Naive thymus-derived CD8-positive, alpha-beta T cell (primary cell): ENCODE results near the gene MEGF11. TPM values are rescaled to one million over a fixed set of nuclear protein-coding genes. Genes with fewer than 3 reads are reported as not detected.
A peak's percentile ranks its signal among the peaks of the same experiment; 100 is the strongest.

Experiments
- ATAC-seq, 2 donors: fragments of 150-1000 bp; cut with Tn5 transposase in 1 of 2; sonication (Bioruptor Pico), chemical (Tn5 transposase) in 1 of 2; 1 replicate in 1 of 2; 2 replicates in 1 of 2; pipeline ENCODE4 v1.10.0; 2021; ENCODE audit warnings: mild to moderate bottlenecking in 2 of 2, moderate library complexity in 2 of 2
- POLR2A ChIA-PET: fragments of 350-600 bp; sonication (Branson Sonifier 250); formaldehyde crosslinking; loops from one replicate; lab custom pipeline; 2021; ENCODE audit warnings: antibody characterized with exemption; lab: Charles Lee
- DNase-seq, 10 donors: peaks; one replicate each; pipeline versions ENCODE4 v3.0.0 to v3.0.0-alpha.2; 2020 to 2022
- H3K27ac Mint-ChIP-seq, 10 donors: one replicate each; pipeline ENCODE4 v1.8.0; 2020 to 2022; ENCODE audit warnings: mild to moderate bottlenecking in 10 of 10, mixed read lengths in 10 of 10, moderate library complexity in 4 of 10, inconsistent platforms in 1 of 10
- H3K27me3 Mint-ChIP-seq, 5 donors: one replicate each; pipeline ENCODE4 v1.8.0; 2021 to 2022; ENCODE audit warnings: mixed read lengths in 5 of 5
- H3K36me3 Mint-ChIP-seq, 3 donors: one replicate each; pipeline ENCODE4 v1.8.0; 2020 to 2022; ENCODE audit warnings: mixed read lengths in 3 of 3, mild to moderate bottlenecking in 2 of 3, inconsistent platforms in 1 of 3
- H3K4me1 Mint-ChIP-seq, 4 donors: one replicate each; pipeline ENCODE4 v1.8.0; 2021 to 2022; ENCODE audit warnings: mixed read lengths in 4 of 4
- H3K4me3 Mint-ChIP-seq, 10 donors: one replicate each; pipeline ENCODE4 v1.8.0; 2020 to 2022; ENCODE audit warnings: mild to moderate bottlenecking in 10 of 10, mixed read lengths in 10 of 10, moderate library complexity in 6 of 10, inconsistent platforms in 1 of 10
- H3K9me3 Mint-ChIP-seq, 9 donors: one replicate each; pipeline ENCODE4 v1.8.0; 2020 to 2022; ENCODE audit warnings: mixed read lengths in 9 of 9, mild to moderate bottlenecking in 3 of 9, inconsistent platforms in 1 of 9, moderate library complexity in 1 of 9
- polyA plus RNA-seq, 3 donors: library from polyadenylated mRNA; unstranded; fragments of 300-500 nt; fragmentation: Illumina TruSeq; gene quantifications; one replicate each; pipeline ENCODE4 v1.2.3, GENCODE V29; 2021
- total RNA-seq, 8 experiments: library from RNA in 2 of 8; stranded (reverse) in 2 of 8; gene quantifications; one replicate each; pipeline ENCODE4 v1.2.3 and lab custom pipeline; 2021 to 2026

The MEGF11 gene
- total and polyA plus RNA-seq, 5 experiments from 2014 or later, result not detected

GRCh38 chr15:66233487-66234415 is 19.8 kb downstream of the MEGF11 start:
- Mint-ChIP-seq H3K27ac (no peak overlapping the region), H3K27me3 (peaks cover 3 to 32% (median 16%) of the 10 kb centered on the region in 5 donors), H3K4me1 (no peaks in the 10 kb centered on the region), H3K9me3 (no peaks in the 10 kb centered on the region), H3K4me3 (no peak overlapping the region), H3K36me3 (no peaks in the 10 kb centered on the region)
- POLR2A ChIA-PET, result no interaction called here
- ATAC-seq (no peak), DNase-seq (no peak)

GRCh38 chr15:66232267-66232625 is 21.3 kb downstream of the MEGF11 start:
- Mint-ChIP-seq H3K27ac (no peak overlapping the region), H3K9me3 (no peaks in the 10 kb centered on the region), H3K4me1 (no peaks in the 10 kb centered on the region)

GRCh38 chr15:66231394-66232266 is 21.9 kb downstream of the MEGF11 start:
- DNase-seq, result no peak
- no peaks in the 10 kb centered on the region for H3K4me1 Mint-ChIP-seq
- peaks cover 0 to 23% (median 12%) of the 10 kb centered on the region in 5 donors for H3K27me3 Mint-ChIP-seq
- H3K9me3 Mint-ChIP-seq, result no peaks in the 10 kb centered on the region
- POLR2A ChIA-PET, result interaction anchor here (0.6 kb wide), 1 partner anchor 87 kb away, joined by 3 read pairs; no protein-coding TSS in a partner anchor
- no peaks in the 10 kb centered on the region for H3K36me3 Mint-ChIP-seq
- no peak overlapping the region for H3K27ac Mint-ChIP-seq
- no peak overlapping the region for H3K4me3 Mint-ChIP-seq
- ATAC-seq, result no peak

More at GRCh38 chr15:66232267-66232625, 21.3 kb downstream of the MEGF11 start:
- ATAC-seq (no peak), DNase-seq (no peak)
- POLR2A ChIA-PET, result no interaction called here
- Mint-ChIP-seq H3K4me3 (no peak overlapping the region), H3K27me3 (peaks cover 1 to 29% (median 16%) of the 10 kb centered on the region in 5 donors), H3K36me3 (no peaks in the 10 kb centered on the region)

GRCh38 chr15:66229790-66230465 is 23.6 kb downstream of the MEGF11 start:
- no peak for ATAC-seq
- DNase-seq, result no peak
- Mint-ChIP-seq H3K4me1 (no peaks in the 10 kb centered on the region), H3K9me3 (no peaks in the 10 kb centered on the region), H3K4me3 (no peak overlapping the region), H3K36me3 (no peaks in the 10 kb centered on the region), H3K27me3 (peaks cover 0 to 9% (median 4%) of the 10 kb centered on the region in 5 donors), H3K27ac (no peak overlapping the region)
- POLR2A ChIA-PET, result no interaction called here

- POLR2A ChIA-PET, result no interaction called here
- no peaks in the 10 kb centered on the region for H3K36me3 Mint-ChIP-seq
- H3K4me1 Mint-ChIP-seq, result no peaks in the 10 kb centered on the region
- ATAC-seq, result no peak
- H3K9me3 Mint-ChIP-seq, result no peaks in the 10 kb centered on the region
- no peak for DNase-seq
- peaks cover 0 to 9% (median 3%) of the 10 kb centered on the region in 5 donors for H3K27me3 Mint-ChIP-seq
- H3K4me3 Mint-ChIP-seq, result no peak overlapping the region
- H3K27ac Mint-ChIP-seq, result no peak overlapping the region
Observed at GRCh38 chr15:66228807-66229735, 24.5 kb downstream of the MEGF11 start.

GRCh38 chr15:66226736-66227135 is 26.8 kb downstream of the MEGF11 start:
- Mint-ChIP-seq H3K36me3 (no peaks in the 10 kb centered on the region), H3K4me3 (no peak overlapping the region)

GRCh38 chr15:66225656-66226274 is 27.8 kb downstream of the MEGF11 start:
- DNase-seq (no peak), ATAC-seq (no peak)
- no peak overlapping the region for H3K27ac Mint-ChIP-seq
- H3K27me3 Mint-ChIP-seq, result peaks cover 3 to 21% (median 8%) of the 10 kb centered on the region in 5 donors
- H3K4me1 Mint-ChIP-seq, result no peaks in the 10 kb centered on the region
- no peaks in the 10 kb centered on the region for H3K9me3 Mint-ChIP-seq
- H3K36me3 Mint-ChIP-seq, result no peaks in the 10 kb centered on the region
- H3K4me3 Mint-ChIP-seq, result no peak overlapping the region
- POLR2A ChIA-PET, result no interaction called here

More at GRCh38 chr15:66226736-66227135, 26.8 kb downstream of the MEGF11 start:
- POLR2A ChIA-PET, result no interaction called here
- DNase-seq (no peak), ATAC-seq (no peak)
- Mint-ChIP-seq H3K9me3 (no peaks in the 10 kb centered on the region), H3K27ac (no peak overlapping the region), H3K4me1 (no peaks in the 10 kb centered on the region), H3K27me3 (peaks cover 3 to 21% (median 3%) of the 10 kb centered on the region in 5 donors)

GRCh38 chr15:66224946-66225345 is 28.6 kb downstream of the MEGF11 start:
- Mint-ChIP-seq H3K27me3 (peaks cover 5 to 15% (median 8%) of the 10 kb centered on the region in 5 donors), H3K9me3 (no peaks in the 10 kb centered on the region)

GRCh38 chr15:66222273-66223198 is 31.0 kb downstream of the MEGF11 start:
- no peaks in the 10 kb centered on the region for H3K4me1 Mint-ChIP-seq
- no peak for DNase-seq

More at GRCh38 chr15:66224946-66225345, 28.6 kb downstream of the MEGF11 start:
- ATAC-seq, result no peak
- Mint-ChIP-seq H3K36me3 (no peaks in the 10 kb centered on the region), H3K4me3 (no peak overlapping the region), H3K4me1 (no peaks in the 10 kb centered on the region), H3K27ac (peak overlapping the region in 1 of 10 donors; percentile 31)
- DNase-seq, result no peak
- POLR2A ChIA-PET, result no interaction called here

GRCh38 chr15:66221126-66221525 is 32.4 kb downstream of the MEGF11 start:
- ATAC-seq (no peak), DNase-seq (no peak)
- Mint-ChIP-seq H3K27me3 (peaks cover 5 to 12% (median 7%) of the 10 kb centered on the region in 5 donors), H3K4me3 (no peak overlapping the region), H3K4me1 (no peaks in the 10 kb centered on the region), H3K36me3 (no peaks in the 10 kb centered on the region), H3K9me3 (no peaks in the 10 kb centered on the region), H3K27ac (no peak overlapping the region)
- POLR2A ChIA-PET, result no interaction called here

More at GRCh38 chr15:66222273-66223198, 31.0 kb downstream of the MEGF11 start:
- POLR2A ChIA-PET, result no interaction called here
- Mint-ChIP-seq H3K27me3 (peaks cover 5 to 12% (median 7%) of the 10 kb centered on the region in 5 donors), H3K9me3 (no peaks in the 10 kb centered on the region), H3K4me3 (no peak overlapping the region), H3K27ac (no peak overlapping the region), H3K36me3 (no peaks in the 10 kb centered on the region)
- ATAC-seq, result no peak
